ENCODE measurements around the gene INAVA.

INAVA gene

GRCh38 chr1:200901796-200902444, 7.2 kb downstream of the INAVA start:
- peaks cover 34% of the 10 kb centered on the region for H3K4me1 ChIP-seq (ENCODE audit: low read depth, poor library complexity, severe bottlenecking)
- H3K9ac ChIP-seq: no peak overlapping the region
- H4K20me1 ChIP-seq (ENCODE audit: insufficient read depth): no peaks in the 10 kb centered on the region
- H3K4me2 ChIP-seq: no peak overlapping the region
- no peak overlapping the region for H3K4me3 ChIP-seq (IDR thresholded peaks at IDR 0.05; ENCODE audit: insufficient read depth, low read depth, low read length)
- no peak overlapping the region for H3K27ac ChIP-seq
- no peaks in the 10 kb centered on the region for H3K36me3 ChIP-seq (ENCODE audit: insufficient read depth)
- H2AFZ ChIP-seq (ENCODE audit: low read depth): no peak overlapping the region
- TF ChIP-seq CTCF (conservative IDR thresholded peaks at IDR 0.05; ENCODE audit: low read depth, low read length): no peak
- no peaks in the 10 kb centered on the region for H3K27me3 ChIP-seq (ENCODE audit: insufficient read depth, low read depth)
- no peaks in the 10 kb centered on the region for H3K79me2 ChIP-seq (ENCODE audit: insufficient read depth, low read depth)

- Histone ChIP-seq H3K27ac (no peak overlapping the region), H3K79me2 (ENCODE audit: insufficient read depth, low read depth) (no peaks in the 10 kb centered on the region), H3K9ac (no peak overlapping the region), H2AFZ (ENCODE audit: low read depth) (no peak overlapping the region), H3K4me3 (IDR thresholded peaks at IDR 0.05; ENCODE audit: insufficient read depth, low read depth, low read length) (no peak overlapping the region), H3K27me3 (ENCODE audit: insufficient read depth, low read depth) (no peaks in the 10 kb centered on the region), H4K20me1 (ENCODE audit: insufficient read depth) (no peaks in the 10 kb centered on the region), H3K36me3 (ENCODE audit: insufficient read depth) (no peaks in the 10 kb centered on the region), H3K4me1 (ENCODE audit: low read depth, poor library complexity, severe bottlenecking) (peaks cover 18% of the 10 kb centered on the region), H3K4me2 (no peak overlapping the region)
- no peak for TF ChIP-seq CTCF (conservative IDR thresholded peaks at IDR 0.05; ENCODE audit: low read depth, low read length)
Observed at GRCh38 chr1:200903793-200904192, 9.1 kb downstream of the INAVA start.

GRCh38 chr1:200904772-200905171, 10.1 kb downstream of the INAVA start:
- TF ChIP-seq CTCF (conservative IDR thresholded peaks at IDR 0.05; ENCODE audit: low read depth, low read length): no peak
- Histone ChIP-seq H3K27me3 (ENCODE audit: insufficient read depth, low read depth) (no peaks in the 10 kb centered on the region), H3K4me1 (ENCODE audit: low read depth, poor library complexity, severe bottlenecking) (peaks cover 25% of the 10 kb centered on the region), H3K36me3 (ENCODE audit: insufficient read depth) (no peaks in the 10 kb centered on the region), H3K27ac (no peak overlapping the region), H3K4me3 (IDR thresholded peaks at IDR 0.05; ENCODE audit: insufficient read depth, low read depth, low read length) (no peak overlapping the region), H3K79me2 (ENCODE audit: insufficient read depth, low read depth) (no peaks in the 10 kb centered on the region), H3K9ac (no peak overlapping the region), H3K4me2 (no peak overlapping the region), H2AFZ (ENCODE audit: low read depth) (no peak overlapping the region), H4K20me1 (ENCODE audit: insufficient read depth) (no peaks in the 10 kb centered on the region)

- Histone ChIP-seq H3K27ac (peak overlapping the region; percentile 18; the same call in 1 of the 2 replicates), H3K9ac (no peak overlapping the region), H3K27me3 (ENCODE audit: insufficient read depth, low read depth) (no peaks in the 10 kb centered on the region), H3K36me3 (ENCODE audit: insufficient read depth) (no peaks in the 10 kb centered on the region), H4K20me1 (ENCODE audit: insufficient read depth) (no peaks in the 10 kb centered on the region), H3K4me3 (IDR thresholded peaks at IDR 0.05; ENCODE audit: insufficient read depth, low read depth, low read length) (no peak overlapping the region), H2AFZ (ENCODE audit: low read depth) (no peak overlapping the region), H3K4me2 (peak overlapping the region; percentile 37), H3K79me2 (ENCODE audit: insufficient read depth, low read depth) (no peaks in the 10 kb centered on the region), H3K4me1 (ENCODE audit: low read depth, poor library complexity, severe bottlenecking) (peaks cover 32% of the 10 kb centered on the region)
- TF ChIP-seq CTCF (conservative IDR thresholded peaks at IDR 0.05; ENCODE audit: low read depth, low read length): no peak
Observed at GRCh38 chr1:200905411-200906052, 10.8 kb downstream of the INAVA start.
